ENCODE data around the gene S100A2. TPM values are rescaled to one million over a fixed set of nuclear protein-coding genes. Genes with fewer than 3 reads are reported as not detected.

The S100A2 gene
- total and polyA plus RNA-seq, 2 donors from 2014 or later: 152 to 416 TPM

DNA sequence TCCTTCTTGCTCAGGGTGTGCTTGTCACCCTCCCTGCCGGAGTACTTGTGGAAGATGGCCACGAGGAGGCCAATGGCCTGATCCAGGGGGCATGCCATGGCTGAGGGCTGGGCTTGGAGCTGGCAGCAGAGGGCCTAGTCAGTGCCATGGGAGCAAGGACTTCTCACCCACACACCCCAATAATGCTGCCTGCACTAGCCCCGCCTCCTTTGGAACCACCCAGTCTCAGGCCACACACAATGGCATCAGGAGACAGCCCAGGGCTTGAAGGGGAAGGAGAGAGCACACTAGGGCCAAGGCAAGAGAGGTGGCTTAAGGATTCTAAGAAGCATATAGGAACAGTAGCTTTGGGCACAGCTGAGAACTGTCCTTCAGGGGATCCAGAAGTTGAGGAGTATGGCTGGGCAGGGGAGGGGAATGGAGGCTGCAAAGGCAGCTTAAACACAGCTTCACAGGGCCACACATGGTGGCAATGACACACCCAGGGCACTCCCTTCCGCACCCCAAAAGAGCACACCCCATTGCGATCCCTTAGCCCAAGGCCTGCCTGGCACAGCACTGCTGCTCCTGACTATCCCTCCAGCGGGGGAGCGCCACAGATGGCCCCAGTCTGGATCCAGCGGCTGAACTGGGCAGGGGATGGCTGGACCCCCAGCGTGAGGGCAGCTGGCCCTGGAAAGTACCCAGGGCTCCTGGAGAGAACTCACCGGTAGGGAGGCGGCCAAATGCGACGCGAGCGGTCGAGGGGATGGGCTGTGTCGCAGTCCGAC is 30.2 kb downstream of the S100A2 start, which contains the start of gene S100A6:
Gene S100A6 (minus strand): TSS at position 750 of the 770 bp plus-strand sequence. CDS start 652 bp downstream, at position 98.
- Histone ChIP-seq H3K4me1 (ENCODE audit: control insufficient read depth in 2 of 3, insufficient read depth in 2 of 3, low read depth in 1 of 3, low read length in 3 of 3) (peaks cover 0 to 34% (median 10%) of the 10 kb centered on the region in 3 donors), H3K27ac (ENCODE audit: low read depth in 2 of 2, low read length in 2 of 2) (peak within 1 kb of the TSS; percentile 95 to 99), H3K9me3 (ENCODE audit: control insufficient read depth in 2 of 3, insufficient read depth in 1 of 3, low read length in 3 of 3) (no peaks in the 10 kb centered on the region), H3K27me3 (ENCODE audit: control insufficient read depth, insufficient read depth, low read length) (no peaks in the 10 kb centered on the region), H3K36me3 (ENCODE audit: control insufficient read depth in 2 of 3, insufficient read depth in 3 of 3, low read length in 3 of 3) (no peaks in the 10 kb centered on the region), H3K9ac (ENCODE audit: low read length in 3 of 3) (peak within 1 kb of the TSS; percentile 53 to 99 (median 64)), H3K4me3 (ENCODE audit: low read length in 3 of 3) (peak within 1 kb of the TSS; percentile 52 to 91 (median 81))
- TF ChIP-seq CTCF (IDR thresholded peaks at IDR 0.05; ENCODE audit: borderline replicate concordance, extremely low read depth, insufficient read depth): peak; percentile 3
- peak in 1 of 5 donors; percentile 87 for DNase-seq
- intact Hi-C loops (cut with DNase I): no loop called here
- no peak for FAIRE-seq

DNA sequence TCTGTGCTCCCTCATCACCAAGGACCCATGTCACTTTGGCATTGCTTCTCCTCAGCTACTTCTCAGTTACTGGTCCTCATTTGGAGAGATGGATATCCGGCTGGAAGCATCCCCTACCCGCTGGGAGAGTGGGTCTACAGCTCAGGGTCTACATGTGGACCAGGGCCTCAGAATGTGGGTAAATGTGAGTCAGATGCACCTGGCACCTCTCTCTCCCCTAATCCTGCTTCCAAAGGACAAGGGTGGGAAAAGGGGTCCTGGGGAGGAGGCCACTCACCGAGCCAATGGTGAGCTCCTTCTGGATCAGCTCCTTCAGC is 30.8 kb downstream of the S100A2 start:
- H3K27ac ChIP-seq (ENCODE audit: low read depth in 2 of 2, low read length in 2 of 2): peak overlapping the region; percentile 95 to 99
- FAIRE-seq (no peak), DNase-seq (no peak)
- H3K27me3 ChIP-seq (ENCODE audit: control insufficient read depth, insufficient read depth, low read length): no peaks in the 10 kb centered on the region
- intact Hi-C loops (cut with DNase I): no loop called here
- TF ChIP-seq CTCF (IDR thresholded peaks at IDR 0.05; ENCODE audit: borderline replicate concordance, extremely low read depth, insufficient read depth): no peak
- H3K9ac ChIP-seq (ENCODE audit: low read length in 3 of 3): peak overlapping the region in 2 of 3 donors; percentile 64 to 99
- H3K4me3 ChIP-seq (ENCODE audit: low read length in 3 of 3): peak overlapping the region in 2 of 3 donors; percentile 81 to 91
- H3K4me1 ChIP-seq (ENCODE audit: control insufficient read depth in 2 of 3, insufficient read depth in 2 of 3, low read depth in 1 of 3, low read length in 3 of 3): peaks cover 0 to 33% (median 5%) of the 10 kb centered on the region in 3 donors
- no peaks in the 10 kb centered on the region for H3K36me3 ChIP-seq (ENCODE audit: control insufficient read depth in 2 of 3, insufficient read depth in 3 of 3, low read length in 3 of 3)
- no peaks in the 10 kb centered on the region for H3K9me3 ChIP-seq (ENCODE audit: control insufficient read depth in 2 of 3, insufficient read depth in 1 of 3, low read length in 3 of 3)

DNA sequence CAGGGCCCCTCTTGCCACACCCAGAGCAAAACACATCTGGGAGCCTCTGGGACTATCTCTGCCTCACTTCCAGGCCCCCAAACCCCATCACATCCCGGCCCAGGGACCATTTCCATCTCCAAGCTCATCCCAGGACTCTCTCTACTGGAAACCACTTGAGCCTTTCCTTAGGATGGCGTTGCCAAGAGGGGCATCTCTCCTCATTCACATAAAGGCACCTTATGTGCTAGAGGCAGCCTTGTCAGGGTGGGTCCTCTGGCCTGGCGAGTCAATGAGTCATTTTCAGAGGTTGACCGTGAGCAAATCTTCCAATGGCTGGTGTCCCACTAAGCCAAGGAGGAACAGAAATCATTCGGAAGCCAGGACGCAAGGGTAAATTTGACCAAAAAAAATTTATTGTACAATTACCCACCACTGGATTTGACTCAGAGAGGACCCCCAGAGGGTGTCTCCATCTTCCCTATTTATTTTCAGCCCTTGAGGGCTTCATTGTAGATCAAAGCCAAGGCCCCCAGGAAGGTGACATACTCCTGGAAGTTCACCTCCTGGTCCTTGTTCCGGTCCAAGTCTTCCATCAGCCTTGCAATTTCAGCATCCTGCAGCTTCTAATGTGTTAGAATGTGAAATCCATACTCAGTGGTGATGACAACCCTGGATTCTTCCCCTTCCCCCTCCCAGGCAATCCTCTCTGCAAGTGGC is 31.3 kb downstream of the S100A2 start:
- intact Hi-C loops (cut with DNase I): no loop called here
- no peaks in the 10 kb centered on the region for H3K9me3 ChIP-seq (ENCODE audit: control insufficient read depth in 2 of 3, insufficient read depth in 1 of 3, low read length in 3 of 3)
- TF ChIP-seq CTCF (IDR thresholded peaks at IDR 0.05; ENCODE audit: borderline replicate concordance, extremely low read depth, insufficient read depth): no peak
- FAIRE-seq (no peak), DNase-seq (no peak)
- H3K27me3 ChIP-seq (ENCODE audit: control insufficient read depth, insufficient read depth, low read length): no peaks in the 10 kb centered on the region
- H3K4me1 ChIP-seq (ENCODE audit: control insufficient read depth in 2 of 3, insufficient read depth in 2 of 3, low read depth in 1 of 3, low read length in 3 of 3): peaks cover 0 to 29% (median 5%) of the 10 kb centered on the region in 3 donors
- no peaks in the 10 kb centered on the region for H3K36me3 ChIP-seq (ENCODE audit: control insufficient read depth in 2 of 3, insufficient read depth in 3 of 3, low read length in 3 of 3)
- H3K9ac ChIP-seq (ENCODE audit: low read length in 3 of 3): peak overlapping the region in 2 of 3 donors; percentile 64 to 99
- H3K27ac ChIP-seq (ENCODE audit: low read depth in 2 of 2, low read length in 2 of 2): peak overlapping the region; percentile 95 to 99
- peak overlapping the region in 2 of 3 donors; percentile 81 to 91 for H3K4me3 ChIP-seq (ENCODE audit: low read length in 3 of 3)
